HG03460 (cell line): Measurements from ENCODE around the gene PARP1.
"Not testable (repeated sequence)": the region's sequence is repeated elsewhere in the genome, so short reads cannot be mapped to it uniquely, and the experiment has no call there.

Source experiments
- ATAC-seq: cut with Tn5 transposase; IDR thresholded peaks from one replicate; pipeline ENCODE4 v1.9.1; 2021; ENCODE audit not compliant: unreplicated experiment

PARP1 gene

GRCh38 chr1:226355669-226356551 lies 52.0 kb downstream of the PARP1 start:
- ATAC-seq: peak; percentile 48

GRCh38 chr1:226355016-226355415 lies 52.9 kb downstream of the PARP1 start:
- ATAC-seq: no peak

- ATAC-seq: no peak
Measured at GRCh38 chr1:226353698-226354525, 54.0 kb downstream of the PARP1 start.

GRCh38 chr1:226351709-226352108 lies 56.2 kb downstream of the PARP1 start:
- no peak for ATAC-seq

GRCh38 chr1:226350519-226350865 lies 57.4 kb downstream of the PARP1 start:
- ATAC-seq: no peak

- peak; percentile 58 for ATAC-seq
Measured at GRCh38 chr1:226349801-226350518, 57.9 kb downstream of the PARP1 start.

GRCh38 chr1:226349081-226349480 lies 58.8 kb downstream of the PARP1 start:
- ATAC-seq: no peak

GRCh38 chr1:226344441-226345259 lies 63.2 kb downstream of the PARP1 start:
- ATAC-seq: no peak

- no peak for ATAC-seq
Measured at GRCh38 chr1:226342656-226343055, 65.2 kb downstream of the PARP1 start.

GRCh38 chr1:226340111-226340510 lies 67.8 kb downstream of the PARP1 start:
- not testable (repeated sequence) for ATAC-seq

- no peak for ATAC-seq
Measured at GRCh38 chr1:226337276-226337875, 70.5 kb downstream of the PARP1 start.

GRCh38 chr1:226335661-226336060 lies 72.2 kb downstream of the PARP1 start:
- no peak for ATAC-seq

- ATAC-seq: no peak
Measured at GRCh38 chr1:226332947-226333346, 74.9 kb downstream of the PARP1 start.

GRCh38 chr1:226329237-226329636 lies 78.7 kb downstream of the PARP1 start:
- no peak for ATAC-seq

- ATAC-seq: no peak
Measured at GRCh38 chr1:226327761-226328162, 80.1 kb downstream of the PARP1 start.

- no peak for ATAC-seq
Measured at GRCh38 chr1:226325178-226325577, 82.7 kb downstream of the PARP1 start.

GRCh38 chr1:226324479-226324878 lies 83.4 kb downstream of the PARP1 start:
- no peak for ATAC-seq

GRCh38 chr1:226322986-226323385 lies 84.9 kb downstream of the PARP1 start:
- ATAC-seq: no peak

- ATAC-seq: no peak
Measured at GRCh38 chr1:226320930-226321329, 87.0 kb downstream of the PARP1 start.

GRCh38 chr1:226318471-226318870 lies 89.4 kb downstream of the PARP1 start:
- no peak for ATAC-seq
